NB4 (cell line): ENCODE measurements around the gene ARFGAP1.

Experiments used
- DNase-seq: peaks from one replicate; pipeline ENCODE4 v3.0.0; 2010; ENCODE audit warnings: low read depth
- H3K4me3 ChIP-seq: one replicate; pipeline ENCODE4 v1.5.1; 2011; ENCODE audit warnings: mild to moderate bottlenecking, low read depth, low read length, moderate library complexity
- CTCF ChIP-seq: IDR thresholded peaks from one replicate; pipeline ENCODE4 v1.5.1; 2012; ENCODE audit warnings: low read depth, low read length
- MAX ChIP-seq: IDR thresholded peaks from 2 replicates; pipeline ENCODE4 v1.6.1; 2011; ENCODE audit warnings: low read depth, low read length
- MYC ChIP-seq: IDR thresholded peaks from 2 replicates; pipeline ENCODE4 v1.6.1; 2011; ENCODE audit warnings: low read depth, low read length
- POLR2A ChIP-seq: IDR thresholded peaks from 2 replicates; pipeline ENCODE4 v1.6.1; 2011; ENCODE audit warnings: mild to moderate bottlenecking; ENCODE audit not compliant: insufficient read length; ENCODE audit errors: extremely low read depth

The ARFGAP1 gene

GRCh38 chr20:63293871-63294535 is 21.4 kb downstream of the ARFGAP1 start:
- no peak for DNase-seq
- no peak overlapping the region for H3K4me3 ChIP-seq
- TF ChIP-seq MAX: no peak
- TF ChIP-seq POLR2A: no peak
- no peak for TF ChIP-seq MYC
- TF ChIP-seq CTCF: no peak

GRCh38 chr20:63294536-63294900 is 21.9 kb downstream of the ARFGAP1 start:
- TF ChIP-seq CTCF (no peak), POLR2A (no peak), MYC (no peak), MAX (no peak)
- no peak for DNase-seq
- H3K4me3 ChIP-seq: no peak overlapping the region

- TF ChIP-seq MAX (no peak), MYC (no peak), POLR2A (no peak), CTCF (no peak)
- DNase-seq: no peak
- no peak overlapping the region for H3K4me3 ChIP-seq
These were observed 22.4 kb downstream of the ARFGAP1 start for GRCh38 chr20:63295018-63295417.

- TF ChIP-seq POLR2A: no peak
- no peak for TF ChIP-seq MYC
- TF ChIP-seq MAX: no peak
- peak; percentile 9 for TF ChIP-seq CTCF
- no peak overlapping the region for H3K4me3 ChIP-seq
These were observed 22.8 kb downstream of the ARFGAP1 start for GRCh38 chr20:63295422-63295821.

GRCh38 chr20:63295846-63296245 is 23.2 kb downstream of the ARFGAP1 start:
- TF ChIP-seq MYC (no peak), CTCF (no peak), POLR2A (no peak), MAX (no peak)
- DNase-seq: no peak

More at GRCh38 chr20:63295422-63295821, 22.8 kb downstream of the ARFGAP1 start:
- no peak for DNase-seq

More at GRCh38 chr20:63295846-63296245, 23.2 kb downstream of the ARFGAP1 start:
- H3K4me3 ChIP-seq: no peak overlapping the region
